ENCODE data around the gene EHMT1. TPM values are rescaled to one million over a fixed set of nuclear protein-coding genes. Genes with fewer than 3 reads are reported as not detected.

The EHMT1 gene
- total and polyA plus RNA-seq, 2 experiments from 2014 or later, result 46.0 to 47.7 TPM

GRCh38 chr9:137750007-137750406 lies 131.2 kb downstream of the EHMT1 start:
- no peaks in the 10 kb centered on the region for H3K4me1 ChIP-seq (ENCODE audit: insufficient read depth)
- peaks cover 4% of the 10 kb centered on the region for H4K20me1 ChIP-seq (ENCODE audit: insufficient read depth, poor library complexity, severe bottlenecking)
- no peak overlapping the region for H2AFZ ChIP-seq
- no peak overlapping the region for H3K27ac ChIP-seq
- H3K79me2 ChIP-seq, result peaks cover 25% of the 10 kb centered on the region
- no peaks in the 10 kb centered on the region for H3K9me3 ChIP-seq (ENCODE audit: low read depth)
- WGBS (ENCODE audit: low lambda C conversion rate, missing lambda C conversion rate), result 72% methylated on average over 3 of the region's 3 CpGs
- H3K36me3 ChIP-seq (replicated peaks; ENCODE audit: insufficient read depth, low read depth), result no peaks in the 10 kb centered on the region
- no peak for DNase-seq (ENCODE audit: low spot score)
- H3K4me2 ChIP-seq, result no peak overlapping the region
- TF ChIP-seq, protein P1, sequence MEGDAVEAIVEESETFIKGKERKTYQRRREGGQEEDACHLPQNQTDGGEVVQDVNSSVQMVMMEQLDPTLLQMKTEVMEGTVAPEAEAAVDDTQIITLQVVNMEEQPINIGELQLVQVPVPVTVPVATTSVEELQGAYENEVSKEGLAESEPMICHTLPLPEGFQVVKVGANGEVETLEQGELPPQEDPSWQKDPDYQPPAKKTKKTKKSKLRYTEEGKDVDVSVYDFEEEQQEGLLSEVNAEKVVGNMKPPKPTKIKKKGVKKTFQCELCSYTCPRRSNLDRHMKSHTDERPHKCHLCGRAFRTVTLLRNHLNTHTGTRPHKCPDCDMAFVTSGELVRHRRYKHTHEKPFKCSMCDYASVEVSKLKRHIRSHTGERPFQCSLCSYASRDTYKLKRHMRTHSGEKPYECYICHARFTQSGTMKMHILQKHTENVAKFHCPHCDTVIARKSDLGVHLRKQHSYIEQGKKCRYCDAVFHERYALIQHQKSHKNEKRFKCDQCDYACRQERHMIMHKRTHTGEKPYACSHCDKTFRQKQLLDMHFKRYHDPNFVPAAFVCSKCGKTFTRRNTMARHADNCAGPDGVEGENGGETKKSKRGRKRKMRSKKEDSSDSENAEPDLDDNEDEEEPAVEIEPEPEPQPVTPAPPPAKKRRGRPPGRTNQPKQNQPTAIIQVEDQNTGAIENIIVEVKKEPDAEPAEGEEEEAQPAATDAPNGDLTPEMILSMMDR (IDR thresholded peaks at IDR 0.05; ENCODE audit: poor library complexity), result no peak
- no peak for TF ChIP-seq EZH2 (IDR thresholded peaks at IDR 0.05; ENCODE audit: borderline replicate concordance)
- no peak for TF ChIP-seq EZH2phosphoT487 (IDR thresholded peaks at IDR 0.05; ENCODE audit: low read depth, severe bottlenecking, unreplicated experiment)
- H3K27me3 ChIP-seq, result no peaks in the 10 kb centered on the region
- H3K9me2 ChIP-seq (replicated peaks; ENCODE audit: insufficient read depth), result no peaks in the 10 kb centered on the region
- no peak overlapping the region for H3K4me3 ChIP-seq

GRCh38 chr9:137750566-137750965 lies 131.8 kb downstream of the EHMT1 start:
- peaks cover 25% of the 10 kb centered on the region for H3K79me2 ChIP-seq
- no peak overlapping the region for H2AFZ ChIP-seq
- no peaks in the 10 kb centered on the region for H3K36me3 ChIP-seq (replicated peaks; ENCODE audit: insufficient read depth, low read depth)
- no peaks in the 10 kb centered on the region for H3K4me1 ChIP-seq (ENCODE audit: insufficient read depth)
- TF ChIP-seq EZH2 (IDR thresholded peaks at IDR 0.05; ENCODE audit: borderline replicate concordance) (no peak), EZH2phosphoT487 (IDR thresholded peaks at IDR 0.05; ENCODE audit: low read depth, severe bottlenecking, unreplicated experiment) (no peak)
- TF ChIP-seq, protein P1 (IDR thresholded peaks at IDR 0.05; ENCODE audit: poor library complexity), result no peak
- no peak overlapping the region for H3K4me2 ChIP-seq
- H3K27me3 ChIP-seq, result no peaks in the 10 kb centered on the region
- no peak overlapping the region for H3K4me3 ChIP-seq
- H3K27ac ChIP-seq, result no peak overlapping the region
- H3K9me2 ChIP-seq (replicated peaks; ENCODE audit: insufficient read depth), result no peaks in the 10 kb centered on the region
- no peaks in the 10 kb centered on the region for H3K9me3 ChIP-seq (ENCODE audit: low read depth)
- peaks cover 4% of the 10 kb centered on the region for H4K20me1 ChIP-seq (ENCODE audit: insufficient read depth, poor library complexity, severe bottlenecking)
- no peak for DNase-seq (ENCODE audit: low spot score)
- WGBS (ENCODE audit: low lambda C conversion rate, missing lambda C conversion rate), result 90% methylated on average over 10 of the region's 10 CpGs

DNA sequence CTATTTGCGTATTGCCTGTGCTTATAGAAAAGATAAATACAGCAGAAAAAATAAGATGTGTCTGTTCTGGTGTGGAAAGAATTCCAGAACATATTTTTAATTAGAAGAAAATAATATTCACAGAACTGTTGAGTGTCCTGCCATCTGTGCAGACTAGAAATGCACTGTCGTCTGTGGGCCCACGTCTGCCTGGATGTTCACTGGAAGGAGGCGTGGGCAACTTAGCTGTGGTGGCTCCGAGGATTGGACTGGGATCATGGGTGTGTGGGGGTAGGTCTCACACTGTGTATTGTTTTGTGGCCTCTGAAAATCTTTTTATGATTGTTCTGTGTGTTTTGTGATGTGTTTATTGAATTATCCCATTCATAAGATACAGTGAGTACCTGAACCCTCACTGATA lies 132.8 kb downstream of the EHMT1 start:
- TF ChIP-seq EZH2 (IDR thresholded peaks at IDR 0.05; ENCODE audit: borderline replicate concordance), result no peak
- TF ChIP-seq, protein P1 (IDR thresholded peaks at IDR 0.05; ENCODE audit: poor library complexity), result no peak
- TF ChIP-seq EZH2phosphoT487 (IDR thresholded peaks at IDR 0.05; ENCODE audit: low read depth, severe bottlenecking, unreplicated experiment), result no peak
- H3K4me3 ChIP-seq, result no peak overlapping the region
- H3K4me1 ChIP-seq (ENCODE audit: insufficient read depth), result no peaks in the 10 kb centered on the region
- H3K9me3 ChIP-seq (ENCODE audit: low read depth), result no peaks in the 10 kb centered on the region
- 99% methylated on average over 5 of the region's 5 CpGs for WGBS (ENCODE audit: low lambda C conversion rate, missing lambda C conversion rate)
- DNase-seq (ENCODE audit: low spot score), result no peak
- H3K4me2 ChIP-seq, result no peak overlapping the region
- no peaks in the 10 kb centered on the region for H3K9me2 ChIP-seq (replicated peaks; ENCODE audit: insufficient read depth)
- no peak overlapping the region for H2AFZ ChIP-seq
- H3K27ac ChIP-seq, result no peak overlapping the region
- H3K36me3 ChIP-seq (replicated peaks; ENCODE audit: insufficient read depth, low read depth), result no peaks in the 10 kb centered on the region
- H4K20me1 ChIP-seq (ENCODE audit: insufficient read depth, poor library complexity, severe bottlenecking), result peaks cover 4% of the 10 kb centered on the region
- peaks cover 25% of the 10 kb centered on the region for H3K79me2 ChIP-seq
- H3K27me3 ChIP-seq, result no peaks in the 10 kb centered on the region

- Histone ChIP-seq H3K9me3 (ENCODE audit: low read depth) (no peaks in the 10 kb centered on the region), H3K4me1 (ENCODE audit: insufficient read depth) (no peaks in the 10 kb centered on the region), H3K27me3 (no peaks in the 10 kb centered on the region), H3K79me2 (peaks cover 25% of the 10 kb centered on the region), H2AFZ (no peak overlapping the region), H3K27ac (no peak overlapping the region), H3K4me2 (no peak overlapping the region), H3K9me2 (replicated peaks; ENCODE audit: insufficient read depth) (no peaks in the 10 kb centered on the region), H3K4me3 (no peak overlapping the region), H3K36me3 (replicated peaks; ENCODE audit: insufficient read depth, low read depth) (no peaks in the 10 kb centered on the region), H4K20me1 (ENCODE audit: insufficient read depth, poor library complexity, severe bottlenecking) (peaks cover 4% of the 10 kb centered on the region)
- TF ChIP-seq EZH2phosphoT487 (IDR thresholded peaks at IDR 0.05; ENCODE audit: low read depth, severe bottlenecking, unreplicated experiment) (no peak), EZH2 (IDR thresholded peaks at IDR 0.05; ENCODE audit: borderline replicate concordance) (no peak)
- TF ChIP-seq, protein P1 (IDR thresholded peaks at IDR 0.05; ENCODE audit: poor library complexity), result no peak
- WGBS (ENCODE audit: low lambda C conversion rate, missing lambda C conversion rate), result 95% methylated on average over 14 of the region's 14 CpGs
- no peak for DNase-seq (ENCODE audit: low spot score)
Observed at GRCh38 chr9:137752426-137752825, 133.6 kb downstream of the EHMT1 start.
